Stimulated activated CD4-positive, alpha-beta T cell treated with anti-CD3 and anti-CD28 coated beads, Interleukin-12 subunit alpha, Interleukin-12 subunit beta, amount 100 ng/mL, for 48 hours (primary cell): ENCODE data around the gene RMRP.

Source experiments
- DNase-seq, 3 donors: peaks; one replicate each; pipeline ENCODE4 v3.0.0-alpha.2; 2020; ENCODE audit warnings: low read depth in 2 of 3, low spot score in 1 of 3

RMRP gene

GRCh38 chr9:35657546-35658136, at the start of gene RMRP:
Gene RMRP, minus strand, starts transcription at chr9:35658019.
- peak; percentile 92 to 97 (median 97) for DNase-seq

- no peak for DNase-seq
Observed at GRCh38 chr9:35706951-35707350, 49.1 kb upstream of the RMRP start.

GRCh38 chr9:35705836-35706430, 48.1 kb upstream of the RMRP start:
- no peak for DNase-seq

- DNase-seq, result no peak
Observed at GRCh38 chr9:35705372-35705771, 47.6 kb upstream of the RMRP start.

GRCh38 chr9:35703906-35704672, 46.3 kb upstream of the RMRP start:
- DNase-seq, result no peak

- no peak for DNase-seq
Observed at GRCh38 chr9:35702696-35703095, 44.9 kb upstream of the RMRP start.

GRCh38 chr9:35700942-35701341, 43.1 kb upstream of the RMRP start:
- no peak for DNase-seq

- DNase-seq, result no peak
Observed at GRCh38 chr9:35700031-35700430, 42.2 kb upstream of the RMRP start.

- no peak for DNase-seq
Observed at GRCh38 chr9:35698231-35698630, 40.4 kb upstream of the RMRP start.

GRCh38 chr9:35697486-35697885, 39.7 kb upstream of the RMRP start:
- DNase-seq, result no peak

GRCh38 chr9:35696520-35697215, 38.8 kb upstream of the RMRP start:
- DNase-seq, result peak; percentile 24 to 50 (median 26)

- DNase-seq, result no peak
Observed at GRCh38 chr9:35695943-35696401, 38.2 kb upstream of the RMRP start.

GRCh38 chr9:35691757-35692301, 34.0 kb upstream of the RMRP start:
- DNase-seq, result no peak

- no peak for DNase-seq
Observed at GRCh38 chr9:35691334-35691650, 33.5 kb upstream of the RMRP start.

GRCh38 chr9:35690614-35691333, 33.0 kb upstream of the RMRP start:
- DNase-seq, result peak in 2 of 3 donors; percentile 8 to 30

- no peak for DNase-seq
Observed at GRCh38 chr9:35690294-35690613, 32.4 kb upstream of the RMRP start.

GRCh38 chr9:35689542-35690293, 31.9 kb upstream of the RMRP start, which contains the start of gene TPM2:
Gene TPM2, minus strand, starts transcription at chr9:35689925. Its CDS starts 108 bp downstream, at chr9:35689817.
- DNase-seq, result no peak

- DNase-seq, result no peak
Observed at GRCh38 chr9:35688558-35689541, 31.0 kb upstream of the RMRP start.

GRCh38 chr9:35687972-35688557, 30.2 kb upstream of the RMRP start:
- no peak for DNase-seq
